MM.1S (cell line): ENCODE measurements around the gene IL22RA2.

Experiments
- DNase-seq: peaks from one replicate; pipeline ENCODE4 v3.0.0-alpha.2; 2015
- H2AFZ ChIP-seq: fragments of 300-600 bp; sonication (generic); 2 replicates; pipeline ENCODE4 v1.6.0; 2016; ENCODE audit warnings: antibody characterized with exemption, low read length
- H3F3A ChIP-seq: fragments of 300-600 bp; sonication (generic); 2 replicates; pipeline ENCODE4 v1.6.1; 2016; ENCODE audit warnings: mild to moderate bottlenecking, antibody characterized with exemption, low read length, moderate library complexity, mixed read lengths; ENCODE audit not compliant: insufficient read depth
- H3K27ac ChIP-seq: fragments of 300-600 bp; sonication (generic); 2 replicates; pipeline ENCODE4 v1.5.1; 2016; ENCODE audit warnings: mild to moderate bottlenecking, low read length
- H3K27me3 ChIP-seq: fragments of 300-600 bp; sonication (generic); replicated peaks from 2 replicates; pipeline ENCODE4 v1.6.0; 2016; ENCODE audit warnings: low read length; ENCODE audit not compliant: insufficient read depth
- H3K36me3 ChIP-seq: fragments of 300-600 bp; sonication (generic); replicated peaks from 2 replicates; pipeline ENCODE4 v1.6.1; 2016; ENCODE audit warnings: mild to moderate bottlenecking, low read length, mixed read lengths; ENCODE audit not compliant: insufficient read depth
- H3K4me1 ChIP-seq: fragments of 300-600 bp; sonication (generic); 2 replicates; pipeline ENCODE4 v1.6.1; 2016; ENCODE audit warnings: low read length, mixed read lengths
- H3K4me2 ChIP-seq: fragments of 300-600 bp; sonication (generic); 2 replicates; pipeline ENCODE4 v1.6.0; 2016; ENCODE audit warnings: low read depth, low read length
- H3K4me3 ChIP-seq: fragments of 300-600 bp; sonication (generic); 2 replicates; pipeline ENCODE4 v1.5.1; 2016; ENCODE audit warnings: low read length, mixed read lengths
- H3K79me2 ChIP-seq: fragments of 300-600 bp; sonication (generic); 2 replicates; pipeline ENCODE4 v1.6.1; 2016; ENCODE audit warnings: mixed run types, low read length, mixed read lengths
- H3K9ac ChIP-seq: fragments of 300-600 bp; sonication (generic); 2 replicates; pipeline ENCODE4 v1.6.1; 2016; ENCODE audit warnings: low read length, mixed read lengths
- H3K9me2 ChIP-seq: fragments of 300-600 bp; sonication (generic); replicated peaks from 2 replicates; pipeline ENCODE4 v1.6.1; 2016; ENCODE audit warnings: mild to moderate bottlenecking, low read length, mixed read lengths; ENCODE audit not compliant: insufficient read depth
- H3K9me3 ChIP-seq: fragments of 300-600 bp; sonication (generic); replicated peaks from 2 replicates; pipeline ENCODE4 v1.6.1; 2016; ENCODE audit warnings: mild to moderate bottlenecking, low read length, mixed read lengths; ENCODE audit not compliant: insufficient read depth
- H4K20me1 ChIP-seq: fragments of 300-600 bp; sonication (generic); 2 replicates; pipeline ENCODE4 v1.6.1; 2016; ENCODE audit warnings: mild to moderate bottlenecking, low read length, moderate library complexity, mixed read lengths; ENCODE audit not compliant: insufficient read depth
- EZH2 ChIP-seq: fragments of 300-600 bp; sonication (generic); optimal IDR thresholded peaks from 2 replicates; pipeline ENCODE3; 2017; ENCODE audit warnings: low read depth, mild to moderate bottlenecking, antibody characterized with exemption, low read length, mixed read lengths
- EZH2phosphoT487 ChIP-seq: fragments of 300-600 bp; sonication (generic); IDR thresholded peaks from 2 replicates; pipeline ENCODE4 v1.6.1; 2018; ENCODE audit warnings: antibody characterized with exemption, low read length
- TF ChIP-seq, protein P1 (sequence below): fragments of 300-600 bp; sonication (generic); IDR thresholded peaks from 2 replicates; pipeline ENCODE4 v1.5.1; 2016; ENCODE audit warnings: antibody characterized with exemption, low read length, mixed read lengths

Gene IL22RA2

DNA sequence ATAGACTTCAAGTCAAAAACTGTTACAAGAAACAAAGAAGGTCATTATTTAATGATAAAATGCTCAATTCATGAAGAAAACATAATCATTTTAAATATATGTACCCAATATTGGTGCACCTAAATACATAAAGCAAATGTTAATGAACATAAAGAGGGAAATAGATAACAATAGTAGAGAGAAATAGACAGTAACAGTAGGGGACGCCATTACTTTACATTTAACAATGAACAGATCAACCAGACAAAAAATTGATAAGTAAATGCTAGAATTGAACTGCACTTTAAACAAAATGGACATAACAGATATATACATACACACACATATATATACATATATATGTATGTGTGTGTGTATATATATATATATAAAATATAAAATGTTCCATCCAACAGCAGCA lies 37.4 kb downstream of the IL22RA2 start:
- Histone ChIP-seq H3K4me1 (no peaks in the 10 kb centered on the region), H3K4me3 (no peak overlapping the region), H4K20me1 (no peaks in the 10 kb centered on the region)

GRCh38 chr6:137134483-137134882 lies 39.0 kb downstream of the IL22RA2 start:
- H3K9ac ChIP-seq: no peak overlapping the region
- no peaks in the 10 kb centered on the region for H3K9me2 ChIP-seq
- no peaks in the 10 kb centered on the region for H3K36me3 ChIP-seq
- H4K20me1 ChIP-seq: no peaks in the 10 kb centered on the region
- H3K4me3 ChIP-seq: no peak overlapping the region
- no peak overlapping the region for H2AFZ ChIP-seq
- H3F3A ChIP-seq: no peaks in the 10 kb centered on the region
- H3K79me2 ChIP-seq: no peaks in the 10 kb centered on the region
- H3K27ac ChIP-seq: no peak overlapping the region
- TF ChIP-seq, protein P1, sequence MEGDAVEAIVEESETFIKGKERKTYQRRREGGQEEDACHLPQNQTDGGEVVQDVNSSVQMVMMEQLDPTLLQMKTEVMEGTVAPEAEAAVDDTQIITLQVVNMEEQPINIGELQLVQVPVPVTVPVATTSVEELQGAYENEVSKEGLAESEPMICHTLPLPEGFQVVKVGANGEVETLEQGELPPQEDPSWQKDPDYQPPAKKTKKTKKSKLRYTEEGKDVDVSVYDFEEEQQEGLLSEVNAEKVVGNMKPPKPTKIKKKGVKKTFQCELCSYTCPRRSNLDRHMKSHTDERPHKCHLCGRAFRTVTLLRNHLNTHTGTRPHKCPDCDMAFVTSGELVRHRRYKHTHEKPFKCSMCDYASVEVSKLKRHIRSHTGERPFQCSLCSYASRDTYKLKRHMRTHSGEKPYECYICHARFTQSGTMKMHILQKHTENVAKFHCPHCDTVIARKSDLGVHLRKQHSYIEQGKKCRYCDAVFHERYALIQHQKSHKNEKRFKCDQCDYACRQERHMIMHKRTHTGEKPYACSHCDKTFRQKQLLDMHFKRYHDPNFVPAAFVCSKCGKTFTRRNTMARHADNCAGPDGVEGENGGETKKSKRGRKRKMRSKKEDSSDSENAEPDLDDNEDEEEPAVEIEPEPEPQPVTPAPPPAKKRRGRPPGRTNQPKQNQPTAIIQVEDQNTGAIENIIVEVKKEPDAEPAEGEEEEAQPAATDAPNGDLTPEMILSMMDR: no peak
- TF ChIP-seq EZH2phosphoT487: no peak
- no peak for TF ChIP-seq EZH2
- H3K4me1 ChIP-seq: no peaks in the 10 kb centered on the region
- H3K4me2 ChIP-seq: no peak overlapping the region
- H3K27me3 ChIP-seq: no peaks in the 10 kb centered on the region
- no peak for DNase-seq
- H3K9me3 ChIP-seq: no peaks in the 10 kb centered on the region

More for the DNA sequence above, 37.4 kb downstream of the IL22RA2 start:
- Histone ChIP-seq H3K9me2 (no peaks in the 10 kb centered on the region), H3K27ac (no peak overlapping the region), H3K9ac (no peak overlapping the region), H3K4me2 (no peak overlapping the region), H3K79me2 (no peaks in the 10 kb centered on the region), H2AFZ (no peak overlapping the region), H3F3A (no peaks in the 10 kb centered on the region), H3K36me3 (no peaks in the 10 kb centered on the region), H3K27me3 (no peaks in the 10 kb centered on the region), H3K9me3 (no peaks in the 10 kb centered on the region)
- no peak for DNase-seq
- TF ChIP-seq EZH2 (no peak), EZH2phosphoT487 (no peak)
- TF ChIP-seq, protein P1: peak; percentile 29

DNA sequence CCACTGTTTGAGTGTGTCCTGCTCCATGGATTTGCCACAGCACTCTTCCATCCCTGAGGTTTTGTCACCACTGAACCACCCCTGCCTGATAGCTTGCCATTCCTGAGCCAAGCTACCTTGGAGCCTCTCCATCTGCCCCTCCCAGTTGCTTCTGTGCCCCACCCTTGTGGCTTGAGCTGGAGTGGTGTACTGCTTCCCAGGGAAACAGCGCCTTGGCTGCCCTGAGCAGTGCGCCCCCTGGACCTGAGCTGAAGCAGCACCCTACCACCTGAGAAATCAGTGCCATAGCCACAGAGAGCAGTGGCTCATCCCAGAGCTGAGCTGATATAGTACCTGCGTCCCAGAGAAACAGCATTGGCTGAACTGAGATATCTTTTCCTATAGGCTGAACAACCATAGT lies 40.3 kb downstream of the IL22RA2 start:
- no peak for DNase-seq
- Histone ChIP-seq H3K9me3 (no peaks in the 10 kb centered on the region), H3K9me2 (no peaks in the 10 kb centered on the region), H3K9ac (no peak overlapping the region), H3K27me3 (no peaks in the 10 kb centered on the region), H3F3A (no peaks in the 10 kb centered on the region), H3K4me2 (no peak overlapping the region), H3K4me1 (no peaks in the 10 kb centered on the region), H3K4me3 (no peak overlapping the region), H3K27ac (no peak overlapping the region), H3K36me3 (no peaks in the 10 kb centered on the region), H4K20me1 (no peaks in the 10 kb centered on the region), H2AFZ (no peak overlapping the region), H3K79me2 (no peaks in the 10 kb centered on the region)
- TF ChIP-seq EZH2 (no peak), EZH2phosphoT487 (no peak)
- TF ChIP-seq, protein P1: no peak
